Activated CD8-positive, alpha-beta memory T cell treated with anti-CD3 and anti-CD28 coated beads for 48 hours (primary cell): ENCODE data around the gene FRAT1.
"Not testable (repeated sequence)": the region's sequence is repeated elsewhere in the genome, so short reads cannot be mapped to it uniquely, and the experiment has no call there.

ENCODE experiments used
- DNase-seq, 3 experiments: peaks; one replicate each; pipeline ENCODE4 v3.0.0-alpha.2; 2020; ENCODE audit warnings: low read depth in 2 of 3, low spot score in 2 of 3

FRAT1 gene

DNA sequence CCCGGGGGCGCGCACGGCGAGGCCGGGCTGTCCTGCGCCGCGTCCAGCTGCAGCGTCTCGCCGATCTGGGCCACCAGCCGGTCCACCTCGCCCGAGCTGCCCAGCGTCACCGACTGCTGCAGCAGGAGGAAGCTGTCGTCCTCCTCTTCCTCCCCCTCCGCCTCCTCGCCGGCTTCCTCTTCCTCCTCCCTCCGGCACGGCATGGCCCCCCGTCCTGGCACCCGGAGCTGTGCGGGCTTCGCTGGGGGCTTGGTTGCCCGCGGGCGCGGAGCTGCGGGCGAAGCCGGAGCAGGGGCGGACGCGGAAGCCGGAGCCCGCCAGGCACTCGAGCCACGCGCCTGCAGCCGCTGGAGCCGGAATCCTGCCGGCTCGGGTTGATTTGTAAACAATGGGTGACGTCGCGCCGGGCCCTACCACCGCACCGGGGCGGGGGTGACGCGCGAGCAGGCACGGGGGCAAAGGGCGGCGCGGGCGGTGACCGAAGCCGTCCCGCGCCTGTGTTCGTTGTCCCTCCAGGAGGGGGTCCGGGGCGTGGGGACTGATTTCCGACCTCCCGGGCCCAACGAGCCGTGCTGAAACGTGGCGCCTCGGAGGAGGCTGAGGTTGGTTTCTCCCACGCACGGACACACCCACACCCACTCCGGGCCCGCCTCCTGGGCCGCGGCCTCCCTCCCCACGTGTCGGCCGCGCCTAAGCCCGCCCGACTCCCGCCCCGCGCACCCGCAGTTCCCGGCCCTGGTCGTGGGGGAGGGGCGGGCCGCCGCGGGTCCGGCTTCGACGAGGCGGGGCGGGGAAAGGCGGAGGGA is 15.5 kb downstream of the FRAT1 start, which contains the start of gene FRAT2:
TSS of gene FRAT2 (minus strand) at position 360 of the 806 bp plus-strand sequence. CDS start at position 203, 157 bp downstream.
- peak; percentile 74 to 86 (median 77) for DNase-seq

DNA sequence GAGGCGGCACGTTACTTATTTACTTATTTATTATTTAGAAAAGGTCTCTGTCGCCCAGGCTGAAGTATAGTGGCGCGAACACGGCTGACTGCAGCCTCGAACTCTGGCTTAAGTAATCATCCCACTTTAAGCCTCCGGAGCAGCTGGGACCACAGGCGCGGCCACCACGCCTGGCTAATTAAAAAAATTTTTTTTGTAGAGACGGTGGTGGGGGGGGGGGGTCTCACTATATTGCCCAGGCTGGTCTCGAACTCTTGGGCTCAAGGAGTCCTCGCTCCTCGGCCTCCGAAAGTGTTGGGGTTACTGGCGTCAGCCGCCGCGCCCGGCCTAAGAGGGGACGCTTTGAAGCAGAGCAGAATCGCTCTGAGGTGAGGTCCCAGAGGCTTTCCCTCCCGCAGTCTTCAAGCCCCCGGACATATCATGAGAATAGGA is 16.1 kb downstream of the FRAT1 start:
- DNase-seq, result no peak

DNA sequence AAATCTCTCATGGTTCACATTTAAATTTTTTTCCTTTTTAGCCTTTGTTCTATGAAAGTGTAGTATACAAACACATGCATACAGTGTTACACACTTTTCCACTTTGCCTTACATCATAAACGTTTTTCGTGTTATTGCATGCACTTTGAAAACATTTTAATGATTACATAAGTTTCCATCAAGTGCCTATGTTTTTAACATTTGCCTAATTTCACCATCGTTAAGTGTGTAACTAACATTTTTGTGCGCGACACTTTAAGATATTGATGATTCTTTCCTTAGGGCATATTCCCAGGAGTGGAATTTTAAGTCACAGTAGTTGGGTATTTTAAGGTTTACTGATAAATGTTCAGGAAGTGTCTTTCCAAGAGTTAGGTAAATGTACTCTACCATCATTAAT is 16.9 kb downstream of the FRAT1 start:
- no peak for DNase-seq

DNA sequence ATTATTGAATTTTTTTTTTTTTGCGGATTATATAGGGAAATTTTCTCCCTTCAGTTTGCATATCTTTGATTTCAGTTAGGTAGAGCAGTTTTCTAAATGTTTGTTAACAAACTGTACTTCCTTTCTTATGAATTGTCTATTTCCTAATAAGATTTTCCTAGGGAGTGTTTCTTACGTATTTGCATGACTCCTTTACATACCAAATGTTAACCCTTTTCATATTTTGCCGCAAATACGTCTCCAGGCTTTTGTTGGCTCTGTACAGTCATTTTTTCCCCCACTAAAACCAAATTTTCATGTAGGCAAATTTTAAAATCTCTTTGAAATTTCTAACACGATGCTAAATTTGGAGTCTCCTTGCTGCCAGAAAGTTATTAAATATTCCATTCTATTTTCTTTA is 17.4 kb downstream of the FRAT1 start:
- no peak for DNase-seq

DNA sequence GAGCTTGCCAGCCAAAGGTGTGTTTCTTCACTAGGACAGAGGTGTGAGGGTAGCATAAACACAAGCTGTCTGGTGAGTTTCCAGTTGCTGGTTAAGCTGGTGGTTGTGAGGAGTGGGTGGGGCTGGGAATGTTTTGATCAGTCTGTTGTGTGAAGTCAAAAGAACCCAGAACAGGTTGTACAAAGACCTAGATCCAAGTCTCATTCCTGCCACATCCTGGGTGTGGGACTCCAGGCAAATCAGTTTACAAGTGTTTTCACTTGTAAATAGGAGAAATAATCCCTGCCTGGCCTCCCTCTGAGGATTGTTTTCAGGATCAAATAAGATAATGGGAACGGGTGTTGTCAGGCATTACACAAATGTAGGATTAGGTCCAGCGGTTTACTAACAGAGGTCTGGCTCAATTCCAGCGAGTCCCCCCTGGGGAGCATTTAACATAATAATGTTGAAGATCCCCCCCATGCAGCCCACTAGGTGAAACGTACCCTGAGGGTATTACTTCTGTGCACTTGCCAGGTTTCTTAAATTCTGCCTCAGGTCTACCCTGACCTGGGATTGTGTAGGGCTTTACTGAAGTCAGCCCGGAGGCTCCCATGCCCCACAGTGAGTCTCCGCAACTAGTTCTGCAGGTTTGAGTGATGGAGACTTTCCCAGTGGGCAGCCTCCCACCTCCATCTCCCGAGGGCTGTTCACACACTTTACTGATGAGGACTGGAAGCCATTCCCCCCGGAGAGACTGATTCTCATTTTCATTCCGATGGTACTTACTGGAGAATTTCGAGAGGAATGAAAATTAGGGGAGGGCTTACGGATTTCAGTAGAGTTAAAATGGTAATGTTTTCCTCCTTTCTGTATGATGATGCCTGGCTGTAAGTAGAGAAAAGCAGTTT is 18.1 kb downstream of the FRAT1 start:
- DNase-seq, result no peak

DNA sequence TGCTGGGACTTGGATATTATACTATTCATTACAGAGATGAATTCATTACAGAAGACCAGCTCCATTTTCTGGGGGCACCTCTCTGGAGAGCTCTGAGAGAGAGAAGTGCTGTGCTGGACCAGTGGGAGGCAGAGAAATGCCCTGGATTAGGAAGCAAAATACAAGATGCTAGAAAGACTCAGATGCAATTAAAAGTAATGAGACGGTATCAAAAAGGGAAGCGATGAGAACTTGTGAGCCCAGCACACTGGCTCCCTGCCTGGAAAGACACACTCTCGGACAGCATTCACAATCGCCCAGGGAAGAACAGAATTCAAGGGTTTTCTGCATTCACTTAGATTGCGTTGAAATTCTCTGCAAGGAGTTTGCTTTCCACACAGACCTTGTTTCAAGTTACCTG is 19.0 kb downstream of the FRAT1 start:
- no peak for DNase-seq

DNA sequence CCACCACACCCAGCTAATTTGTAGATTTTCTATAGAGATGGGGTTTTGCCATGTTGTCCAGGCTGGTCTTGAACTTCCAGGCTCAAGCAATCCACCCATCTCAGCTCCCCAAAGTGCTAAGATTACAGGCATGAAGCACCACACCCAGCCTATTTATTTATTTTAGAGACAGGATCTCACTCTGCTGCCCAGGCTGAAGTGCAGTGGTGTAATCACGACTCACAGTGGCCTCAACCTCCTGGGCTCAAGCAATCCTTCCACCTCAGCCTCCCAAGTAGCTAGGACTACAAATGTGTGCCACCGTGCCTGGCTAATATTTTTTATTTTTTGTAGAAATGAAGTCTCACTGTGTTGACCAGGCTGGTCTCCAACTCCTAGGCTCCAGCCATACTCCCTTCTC is 22.3 kb downstream of the FRAT1 start:
- no peak for DNase-seq

DNA sequence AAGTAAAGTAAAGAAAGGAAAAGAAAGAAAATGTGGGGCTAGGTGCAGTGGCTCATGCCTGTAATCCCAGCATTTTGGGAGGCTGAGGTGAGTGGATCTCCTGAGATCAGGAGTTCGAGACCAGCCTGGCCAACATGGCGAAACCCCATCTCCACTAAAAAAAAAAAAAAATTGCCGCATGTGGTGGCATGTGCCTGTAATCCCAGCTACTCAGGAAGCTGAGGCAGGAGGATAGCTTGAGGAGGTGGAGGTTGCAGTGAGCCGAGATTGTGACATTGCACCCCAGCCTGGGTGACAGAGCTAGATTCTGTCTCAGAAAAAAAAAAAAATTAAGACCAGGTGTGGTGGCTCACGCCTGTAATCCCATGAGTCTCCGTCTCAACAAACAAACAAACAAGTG is 24.6 kb downstream of the FRAT1 start:
- not testable (repeated sequence) for DNase-seq

DNA sequence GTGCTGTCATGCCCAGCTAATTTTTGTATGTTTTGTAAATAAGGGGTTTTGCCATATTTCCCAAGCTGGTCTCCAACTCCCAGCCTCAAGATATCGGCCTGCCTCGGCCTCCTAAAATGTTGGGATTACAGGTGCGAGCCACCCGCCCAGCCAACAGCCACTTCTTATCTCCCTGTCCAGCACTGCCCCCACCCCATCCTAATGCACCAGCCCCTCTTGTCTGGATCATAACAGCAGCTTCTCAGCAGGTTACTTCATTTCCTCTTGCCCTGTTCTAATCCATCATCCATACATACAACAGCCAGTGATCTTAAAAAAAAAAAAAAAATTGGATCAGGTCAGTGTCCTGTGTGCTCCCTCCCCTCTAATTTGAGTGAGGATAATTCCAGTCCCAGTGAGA is 28.2 kb downstream of the FRAT1 start:
- DNase-seq, result no peak

DNA sequence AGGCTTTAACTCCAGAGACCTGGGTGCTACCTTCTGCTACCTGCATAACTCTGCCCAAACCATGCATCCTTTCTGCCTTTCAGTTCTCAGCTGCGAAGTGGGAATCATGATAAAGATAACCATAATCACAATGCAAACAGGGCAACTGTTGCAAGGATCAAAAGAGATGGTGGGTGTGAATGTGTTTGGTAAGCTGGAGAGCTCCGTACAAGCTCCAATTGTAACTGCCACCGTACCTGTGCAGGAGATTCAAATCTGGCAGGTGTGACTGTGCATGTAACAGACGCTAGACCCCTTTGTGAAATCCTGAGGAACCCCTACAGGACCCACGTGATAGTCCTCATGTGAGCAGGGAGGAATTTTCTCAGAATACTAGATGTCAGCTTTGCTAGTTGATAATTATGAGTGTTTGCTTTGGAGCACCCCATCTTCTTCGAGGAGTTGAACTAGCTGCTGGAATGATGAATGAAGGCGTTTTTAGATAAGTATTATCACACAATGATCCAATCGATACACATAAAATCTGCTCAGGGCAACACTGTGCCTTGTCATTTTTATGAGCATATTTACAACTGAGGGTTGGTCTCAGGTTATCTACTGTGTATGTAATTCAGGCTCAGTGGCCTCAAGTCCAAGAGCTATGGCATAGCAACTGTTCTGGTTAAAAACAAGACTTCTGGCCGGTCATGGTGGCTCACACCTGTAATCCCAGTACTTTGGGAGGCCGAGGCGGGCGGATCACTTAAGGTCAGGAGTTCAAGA is 30.9 kb downstream of the FRAT1 start:
- DNase-seq, result no peak

DNA sequence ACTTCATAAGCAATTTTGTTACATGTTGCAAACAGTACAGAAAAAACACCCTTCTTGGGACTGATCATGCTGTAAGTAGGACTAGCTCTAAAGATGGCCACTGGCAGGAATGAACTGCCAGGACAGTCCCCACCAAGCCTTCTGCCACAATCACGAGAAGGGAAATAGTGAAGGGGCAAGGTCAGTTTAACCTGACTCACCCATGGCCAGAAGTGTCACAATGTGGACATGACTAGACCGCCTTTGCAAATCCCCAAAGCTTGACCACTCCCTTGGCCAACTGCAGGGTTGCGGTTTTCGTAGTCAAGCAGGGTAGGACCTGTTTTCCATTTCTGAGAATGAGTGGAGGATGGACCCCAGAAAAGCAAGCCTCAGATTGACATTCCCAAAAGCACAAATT is 34.9 kb downstream of the FRAT1 start:
- DNase-seq, result no peak

DNA sequence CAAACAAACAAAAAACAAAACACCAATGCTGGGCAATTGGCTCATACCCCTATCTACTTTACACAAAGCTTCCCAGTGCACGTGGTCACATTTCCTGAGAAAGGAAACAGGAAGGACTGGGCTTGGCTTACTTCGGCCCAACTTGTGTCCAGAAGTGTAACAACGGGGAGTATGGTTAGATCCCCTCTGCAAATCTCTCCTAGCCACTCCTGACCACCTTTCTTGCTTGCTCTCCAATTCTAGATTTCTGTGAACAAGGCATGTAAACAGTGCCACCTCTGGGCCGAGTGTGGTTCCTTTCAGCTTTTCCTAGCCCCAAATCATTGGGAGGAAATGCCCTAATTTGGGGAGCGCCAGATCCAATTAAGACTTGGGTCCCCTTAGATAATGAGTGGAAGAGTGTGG is 36.5 kb downstream of the FRAT1 start:
- DNase-seq, result no peak

DNA sequence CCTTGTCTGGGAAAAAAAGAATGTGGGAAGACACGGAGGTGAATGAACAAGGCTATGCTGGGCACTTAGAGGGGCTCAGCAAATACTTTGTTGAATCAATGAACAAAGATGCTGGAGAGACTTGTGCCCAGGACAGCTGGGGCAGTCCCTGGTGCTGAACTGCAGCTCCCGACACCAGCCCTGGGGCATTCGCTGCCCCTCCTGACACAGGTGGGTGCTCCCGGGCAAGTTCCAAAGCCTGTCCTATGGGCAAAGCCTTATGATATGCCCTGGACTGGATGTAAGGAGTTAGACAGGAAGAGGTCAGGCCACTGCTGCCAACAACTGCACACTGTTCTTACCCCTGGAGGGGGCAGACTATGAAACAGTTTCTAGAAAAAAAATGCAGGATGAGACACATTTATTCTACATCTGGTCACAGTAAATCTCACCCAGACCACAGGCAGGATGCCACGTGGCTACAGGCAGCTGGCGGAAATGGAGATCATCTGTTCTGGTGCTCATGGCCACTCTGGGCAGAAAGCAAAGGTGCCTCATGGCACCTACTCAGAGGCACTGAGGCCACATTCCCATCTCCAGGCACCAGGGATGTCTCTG is 37.3 kb downstream of the FRAT1 start:
- no peak for DNase-seq

DNA sequence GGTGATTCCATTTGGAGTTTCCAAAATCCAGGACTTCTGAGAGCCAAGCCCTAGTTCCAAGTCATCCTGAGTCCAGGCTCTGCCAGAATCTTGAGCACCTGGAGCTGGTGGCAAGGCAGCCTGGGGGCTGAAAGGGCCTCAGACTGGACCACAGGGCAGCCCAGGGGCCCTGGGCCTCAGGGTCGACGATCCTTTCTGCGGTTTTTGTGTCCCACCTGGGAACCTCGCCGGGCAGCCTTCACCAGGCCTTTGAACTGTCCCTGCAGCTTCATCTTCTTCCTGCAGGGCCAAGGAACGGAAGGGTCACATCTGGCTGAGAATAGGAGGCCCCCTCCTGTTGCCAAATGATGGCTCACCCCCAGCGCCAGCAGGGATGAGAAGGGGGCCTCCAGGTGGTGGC is 37.8 kb downstream of the FRAT1 start:
- DNase-seq, result no peak

DNA sequence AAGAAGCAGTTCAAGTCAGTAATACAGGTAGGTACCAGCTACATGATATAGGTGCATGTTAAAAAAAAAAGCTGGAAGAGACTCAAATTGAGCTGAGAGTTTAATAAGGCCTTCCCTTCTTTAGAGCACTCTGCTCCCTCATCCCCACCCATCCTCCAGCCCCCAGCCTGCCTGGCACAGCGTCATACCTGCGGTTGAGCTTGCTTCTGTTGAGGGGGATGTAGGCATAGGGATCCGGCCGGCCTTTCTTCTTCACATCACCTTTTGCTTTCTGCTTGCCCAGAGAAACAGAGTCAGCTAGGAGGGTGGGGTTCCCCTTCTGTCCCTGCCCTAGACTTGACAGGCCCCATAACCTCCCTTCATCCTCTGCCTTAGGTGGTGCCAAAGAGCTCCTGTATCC is 39.3 kb downstream of the FRAT1 start:
- DNase-seq, result no peak

DNA sequence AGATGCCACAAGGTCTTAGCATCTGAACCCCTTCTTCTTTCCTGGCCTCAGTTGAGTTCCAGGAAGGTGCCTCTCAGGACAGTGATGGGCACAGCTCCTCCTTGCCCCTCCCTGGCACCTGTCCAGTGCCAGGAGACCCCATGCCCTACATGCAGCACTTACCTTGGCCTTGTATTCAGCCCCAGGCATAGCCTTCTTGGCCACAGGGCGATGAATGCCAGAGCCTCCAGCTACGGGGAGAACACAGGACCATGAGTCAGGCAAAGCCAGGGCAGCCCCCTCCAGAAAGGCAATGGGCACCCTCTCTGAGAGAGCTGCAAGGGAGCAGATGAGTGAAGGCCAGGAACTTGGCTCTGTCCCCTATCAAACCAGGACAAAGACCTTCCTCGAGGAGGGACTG is 39.7 kb downstream of the FRAT1 start:
- DNase-seq, result no peak

DNA sequence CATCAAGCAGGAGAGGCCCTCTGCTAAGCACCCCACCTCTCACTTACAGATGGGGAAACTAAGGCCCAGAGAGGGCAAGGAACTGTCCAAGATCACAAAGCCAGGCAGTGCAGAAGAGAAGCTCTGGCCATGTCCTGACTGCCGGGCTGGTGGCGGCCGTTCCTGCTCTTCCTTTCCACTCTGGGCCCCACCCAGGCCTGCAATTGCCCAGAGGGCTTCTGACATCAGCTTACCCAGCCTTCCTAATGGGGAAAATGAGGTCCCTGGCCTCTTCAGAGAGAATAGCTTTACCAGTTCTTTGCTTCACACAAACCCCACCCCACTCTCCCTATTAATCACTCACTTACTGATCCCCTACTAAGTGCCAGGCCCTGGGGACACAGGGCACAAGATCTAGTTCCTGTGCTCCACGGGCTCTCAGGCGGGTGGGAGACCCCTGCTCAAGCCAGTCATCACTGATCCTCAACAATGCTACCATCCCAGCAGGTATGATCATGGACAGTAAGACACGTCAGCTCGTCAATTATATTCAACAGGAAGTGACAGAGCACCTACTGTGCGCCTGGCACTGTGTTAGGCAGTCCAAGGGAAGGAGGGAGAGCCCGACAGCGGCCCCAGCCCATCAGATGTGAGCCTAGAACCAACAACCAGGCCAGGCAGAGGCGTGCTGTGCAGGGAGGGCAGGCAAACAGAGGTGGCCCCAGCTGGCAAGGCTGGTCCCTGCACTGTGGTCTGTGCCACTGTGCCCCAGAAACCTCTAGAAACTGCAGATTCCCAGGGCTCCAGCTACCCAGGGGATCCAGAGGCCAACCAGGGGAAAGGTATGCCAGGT is 41.9 kb downstream of the FRAT1 start:
- no peak for DNase-seq

DNA sequence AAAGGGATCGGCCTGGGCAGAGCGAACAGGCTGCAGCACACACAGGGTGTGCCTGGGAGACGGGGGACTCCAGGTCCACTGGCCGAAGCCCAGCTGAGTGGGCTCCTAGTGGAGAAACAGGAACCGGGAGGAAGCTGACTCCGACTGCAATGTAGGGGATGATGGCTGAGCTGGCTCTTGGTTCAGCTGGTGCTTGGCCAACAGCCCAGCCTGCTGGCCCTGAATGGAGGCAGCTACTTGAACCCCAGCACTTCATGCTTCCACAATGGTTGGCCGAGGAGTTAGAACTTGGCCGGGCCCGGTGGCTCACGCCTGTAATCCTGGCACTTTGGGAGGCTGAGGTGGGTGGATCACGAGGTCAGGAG is 42.4 kb downstream of the FRAT1 start:
- no peak for DNase-seq

DNA sequence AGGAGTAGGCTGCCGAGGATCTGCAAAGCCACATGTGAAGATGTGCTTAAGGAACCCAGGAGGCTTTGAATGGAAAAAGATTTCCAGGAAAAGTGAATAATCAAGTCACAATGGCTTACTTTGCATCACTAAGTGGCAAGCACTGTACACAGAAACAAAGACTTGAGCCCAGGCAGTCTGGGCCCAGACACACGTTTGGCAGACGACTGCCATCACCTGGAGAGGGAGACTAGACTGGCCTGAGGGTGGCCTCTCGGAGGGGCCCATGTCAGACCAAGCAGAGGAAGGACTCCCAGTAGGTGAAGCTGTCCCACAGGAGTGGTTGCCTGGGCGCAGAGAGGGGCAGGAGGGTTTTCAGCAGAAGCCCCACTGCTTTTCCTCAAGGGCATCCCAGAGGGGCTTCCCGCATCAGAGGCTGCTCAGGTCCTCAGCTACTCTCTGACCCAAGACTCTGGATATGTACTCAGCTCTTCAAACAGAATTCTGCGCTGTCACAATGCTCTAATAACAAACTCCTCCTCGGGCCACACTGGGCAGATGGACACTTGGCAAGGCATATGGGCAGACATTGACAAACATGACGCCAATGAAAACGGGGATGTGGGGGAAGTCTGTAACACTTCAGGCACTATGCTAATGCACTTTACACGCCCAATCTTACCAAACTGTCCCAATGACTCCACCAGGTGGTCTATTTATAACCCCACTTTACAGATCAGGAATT is 43.4 kb downstream of the FRAT1 start:
- DNase-seq, result no peak

DNA sequence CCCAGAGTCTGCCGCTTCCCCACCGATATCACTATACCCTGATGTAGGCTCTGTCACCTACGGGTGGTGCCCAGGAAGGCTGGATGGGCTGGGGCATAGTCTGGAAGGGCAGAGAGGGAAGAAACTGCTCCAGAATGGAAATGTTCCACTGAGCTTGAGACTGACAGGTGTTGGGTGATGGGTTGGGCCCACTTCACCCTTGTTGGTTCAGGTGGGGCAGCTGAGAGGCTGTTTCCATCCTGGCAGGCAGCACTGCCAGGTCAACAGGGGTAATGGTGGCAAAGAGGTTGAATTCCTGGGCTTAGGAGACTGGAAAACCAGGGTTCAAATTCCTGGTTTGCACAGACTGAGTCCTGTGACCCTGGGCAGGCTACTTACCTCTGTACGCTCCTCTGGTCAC is 44.0 kb downstream of the FRAT1 start:
- no peak for DNase-seq
